ENCODE results near the gene CLN6.
A peak's percentile ranks its signal among the peaks of the same experiment; 100 is the strongest.
"Not testable (repeated sequence)": the region's sequence is repeated elsewhere in the genome, so short reads cannot be mapped to it uniquely, and the experiment has no call there.

Gene CLN6

GRCh38 chr15:68186671-68187397, 42.7 kb downstream of the CLN6 start:
- peak in 1 of 2 experiments; percentile 51 for DNase-seq

- DNase-seq: no peak
Observed at GRCh38 chr15:68184616-68185480, 44.7 kb downstream of the CLN6 start.

- no peak for DNase-seq
Observed at GRCh38 chr15:68183616-68184315, 45.8 kb downstream of the CLN6 start.

- no peak for DNase-seq
Observed at GRCh38 chr15:68177742-68178141, 51.8 kb downstream of the CLN6 start.

GRCh38 chr15:68176601-68177000, 52.9 kb downstream of the CLN6 start:
- DNase-seq: no peak

GRCh38 chr15:68175526-68175925, 54.0 kb downstream of the CLN6 start:
- no peak for DNase-seq

GRCh38 chr15:68173119-68173518, 56.4 kb downstream of the CLN6 start:
- no peak for DNase-seq

- not testable (repeated sequence) for DNase-seq
Observed at GRCh38 chr15:68172037-68172436, 57.5 kb downstream of the CLN6 start.

GRCh38 chr15:68166847-68167246, 62.7 kb downstream of the CLN6 start:
- DNase-seq: no peak

- DNase-seq: no peak
Observed at GRCh38 chr15:68163191-68163590, 66.3 kb downstream of the CLN6 start.

GRCh38 chr15:68158046-68158628, 71.4 kb downstream of the CLN6 start:
- no peak for DNase-seq

- no peak for DNase-seq
Observed at GRCh38 chr15:68157074-68157473, 72.5 kb downstream of the CLN6 start.

Measured in NCI-H446 (cell line).